ENCODE measurements around the gene RPL10. TPM values are rescaled to one million over a fixed set of nuclear protein-coding genes. Genes with fewer than 3 reads are reported as not detected.

Gene RPL10
- total and polyA plus RNA-seq, 2 of the 13 experiments (the other 11 are each of a cell fraction or from before 2014, with no cell fraction given), result 2,381 to 4,713 TPM

DNA sequence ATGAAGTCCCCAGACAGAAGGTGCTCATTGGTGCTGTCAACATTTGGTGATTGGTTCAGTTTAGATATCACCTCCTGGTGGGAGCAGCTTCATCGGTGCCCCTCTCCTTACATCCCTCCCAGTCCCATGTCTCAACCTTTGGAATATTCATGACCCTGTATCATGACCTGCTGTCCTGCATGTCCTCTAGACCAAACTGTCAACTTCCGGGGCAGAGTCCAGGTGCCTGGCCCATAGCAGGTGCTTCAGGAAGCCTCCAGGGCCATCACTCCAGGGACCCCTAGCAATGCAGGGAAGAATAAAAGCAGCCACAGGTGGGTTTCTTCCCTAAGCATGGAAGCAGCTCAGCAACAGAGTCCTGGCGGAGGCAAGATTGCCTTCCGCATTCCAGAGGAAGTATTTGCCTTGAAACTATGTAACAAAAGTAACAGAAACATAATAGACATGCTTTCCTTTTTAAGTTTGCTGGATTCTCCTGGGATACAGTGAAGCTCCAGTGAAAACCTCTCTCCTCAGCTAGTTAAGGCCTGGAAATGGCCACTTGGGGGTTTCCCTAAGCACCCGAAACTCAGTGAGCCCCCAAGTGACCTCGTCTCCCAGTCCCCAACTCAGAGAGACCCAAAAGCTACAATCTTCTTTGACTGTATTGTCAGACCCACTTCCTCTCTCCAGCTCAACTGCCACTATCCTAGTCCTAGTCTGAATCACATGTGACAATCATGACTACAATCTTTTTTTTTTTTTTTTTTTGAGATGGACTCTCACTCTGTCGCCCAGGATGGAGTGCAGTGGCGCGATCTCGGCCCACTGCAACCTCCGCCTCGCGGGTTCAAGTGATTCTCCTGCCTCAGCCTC, 29.0 kb downstream of the RPL10 start:
- 94% methylated on average over 8 of the region's 13 CpGs for WGBS (ENCODE audit: low lambda C conversion rate)
- ATAC-seq, result no peak
- Histone ChIP-seq H3K36me3 (replicated peaks in 1 of 2; ENCODE audit: control insufficient read depth in 1 of 2, insufficient read depth in 2 of 2, low read length in 2 of 2) (no peaks in the 10 kb centered on the region), H3K27ac (ENCODE audit: extremely low read length, insufficient read depth, low read length) (no peak overlapping the region), H3K79me2 (ENCODE audit: insufficient read depth, low read length) (peaks cover 15% of the 10 kb centered on the region), H3K4me2 (ENCODE audit: low read depth, low read length) (peak overlapping the region; percentile 74), H4K20me1 (ENCODE audit: insufficient read depth, low read length) (no peaks in the 10 kb centered on the region), H2AFZ (ENCODE audit: low read length) (no peak overlapping the region), H3K4me1 (ENCODE audit: insufficient read depth, low read length) (peaks cover 33% of the 10 kb centered on the region), H3K27me3 (ENCODE audit: control insufficient read depth in 1 of 2, insufficient read depth in 2 of 2, low read length in 2 of 2) (no peaks in the 10 kb centered on the region), H3K4me3 (replicated peaks in 1 of 3; ENCODE audit: insufficient read depth in 1 of 3, low read depth in 2 of 3, low read length in 3 of 3) (no peak overlapping the region), H3K9me3 (ENCODE audit: low read length) (no peaks in the 10 kb centered on the region), H3K9ac (ENCODE audit: insufficient read depth, low read depth, low read length) (no peak overlapping the region)
- DNase-seq (ENCODE audit: low spot score), result no peak
- CTCF ChIA-PET (ENCODE audit: low intra/inter-chr PET ratio, low total read pairs), result no interaction called here
- in situ Hi-C loops (cut with HindIII; ENCODE audit: extremely low pct_ligation_motif_present, low pct_unique_long_range_greater_than_20kb), result no loop called here
- TF ChIP-seq ESRRA (CRISPR knock-in tag; IDR thresholded peaks at IDR 0.05; ENCODE audit: low read depth), result peak; percentile 75; the same call in 1 of the 2 replicates
- TF ChIP-seq ZNF460 (CRISPR knock-in tag; IDR thresholded peaks at IDR 0.05; ENCODE audit: borderline replicate concordance), result 0 out of 2 replicates have a peak, but pooled peaks have one; percentile 63
- no peak for TF ChIP-seq ZNF839 (CRISPR knock-in tag; IDR thresholded peaks at IDR 0.05; ENCODE audit: borderline replicate concordance)
- TF ChIP-seq JARID2 (CRISPR knock-in tag; IDR thresholded peaks at IDR 0.05; ENCODE audit: insufficient replicate concordance), result no peak
- TF ChIP-seq RBM22 (optimal IDR thresholded peaks at IDR 0.05; ENCODE audit: low read length), result no peak
- TF ChIP-seq HNF4A (CRISPR knock-in tag; IDR thresholded peaks at IDR 0.05), result peak; percentile 41; the same call in 1 of the 2 replicates
- TF ChIP-seq GABPA (IDR thresholded peaks at IDR 0.05; ENCODE audit: low read depth, low read length), result no peak
- peak; percentile 54; the same call in 1 of the 2 replicates for TF ChIP-seq GABPA (CRISPR knock-in tag; IDR thresholded peaks at IDR 0.05; ENCODE audit: low read depth)
- no TSS peak for BruUV-seq (replicated peaks)
- intact Hi-C loops (cut with micrococcal nuclease; ENCODE audit: unreplicated experiment), result no loop called here
- POLR2A ChIA-PET, result interaction anchor here (0.8 to 3.4 kb wide), 2 partner anchors 28 to 30 kb away, joined by 3 to 24 read pairs; partner anchors contain the start of gene RPL10
- no peak for FAIRE-seq

Measured in HepG2 (cell line).